Esophagus squamous epithelium (tissue), 4 donors: ENCODE data around the gene TNFRSF12A.

Experiments
- POLR2A ChIP-seq, 4 donors: fragments of 450-650 bp; IDR thresholded peaks; one replicate each; pipeline ENCODE4 v1.6.1; 2017; ENCODE audit warnings: antibody characterized with exemption in 4 of 4, mild to moderate bottlenecking in 4 of 4, moderate library complexity in 3 of 4
- TF ChIP-seq, protein P1 (sequence below), 6 experiments: fragments of 450-650 bp in 4 of 6; fragments of 200-600 bp in 2 of 6; sonication (generic) in 2 of 6; IDR thresholded peaks; one replicate each; pipeline ENCODE4 v1.5.1; 2016 to 2019; ENCODE audit warnings: antibody characterized with exemption in 6 of 6, mild to moderate bottlenecking in 4 of 6, moderate library complexity in 4 of 6

DNA sequence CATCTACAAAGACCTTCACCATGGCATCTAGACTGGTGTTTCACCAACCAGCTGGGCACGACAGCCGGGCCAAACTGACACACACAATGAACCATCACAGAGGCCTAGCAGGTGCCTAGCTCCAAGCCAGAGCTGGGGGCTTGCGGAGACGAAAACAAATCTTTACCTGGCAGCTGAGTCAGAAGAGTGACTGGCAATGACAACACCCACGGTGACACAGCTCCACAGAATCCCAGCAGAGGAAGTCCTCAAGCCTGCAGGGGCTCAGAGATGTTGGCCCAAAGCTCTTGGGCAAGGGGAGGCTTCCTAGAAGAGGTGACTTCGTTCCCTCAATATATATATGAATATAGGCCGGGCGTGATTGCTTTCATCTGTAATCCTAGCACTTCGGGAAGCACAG lies 31.3 kb downstream of the TNFRSF12A start:
- TF ChIP-seq, protein P1, sequence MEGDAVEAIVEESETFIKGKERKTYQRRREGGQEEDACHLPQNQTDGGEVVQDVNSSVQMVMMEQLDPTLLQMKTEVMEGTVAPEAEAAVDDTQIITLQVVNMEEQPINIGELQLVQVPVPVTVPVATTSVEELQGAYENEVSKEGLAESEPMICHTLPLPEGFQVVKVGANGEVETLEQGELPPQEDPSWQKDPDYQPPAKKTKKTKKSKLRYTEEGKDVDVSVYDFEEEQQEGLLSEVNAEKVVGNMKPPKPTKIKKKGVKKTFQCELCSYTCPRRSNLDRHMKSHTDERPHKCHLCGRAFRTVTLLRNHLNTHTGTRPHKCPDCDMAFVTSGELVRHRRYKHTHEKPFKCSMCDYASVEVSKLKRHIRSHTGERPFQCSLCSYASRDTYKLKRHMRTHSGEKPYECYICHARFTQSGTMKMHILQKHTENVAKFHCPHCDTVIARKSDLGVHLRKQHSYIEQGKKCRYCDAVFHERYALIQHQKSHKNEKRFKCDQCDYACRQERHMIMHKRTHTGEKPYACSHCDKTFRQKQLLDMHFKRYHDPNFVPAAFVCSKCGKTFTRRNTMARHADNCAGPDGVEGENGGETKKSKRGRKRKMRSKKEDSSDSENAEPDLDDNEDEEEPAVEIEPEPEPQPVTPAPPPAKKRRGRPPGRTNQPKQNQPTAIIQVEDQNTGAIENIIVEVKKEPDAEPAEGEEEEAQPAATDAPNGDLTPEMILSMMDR (IDR thresholded peaks at IDR 0.05), result no peak
- no peak for TF ChIP-seq POLR2A (IDR thresholded peaks at IDR 0.05)
